Large intestine (tissue), 3 donors: Measurements from ENCODE around the gene CARD9. TPM values are rescaled to one million over a fixed set of nuclear protein-coding genes. Genes with fewer than 3 reads are reported as not detected.
"Not testable (repeated sequence)": the region's sequence is repeated elsewhere in the genome, so short reads cannot be mapped to it uniquely, and the experiment has no call there.

Experiments
- DNase-seq, 2 donors: peaks; one replicate each; pipeline versions ENCODE4 v3.0.0 to v3.0.0-alpha.2; 2013
- H3K27ac ChIP-seq: one replicate; pipeline ENCODE4 v1.5.1; 2013; ENCODE audit warnings: low read length
- H3K27me3 ChIP-seq: 2 replicates; pipeline ENCODE4 v1.6.1; 2013; ENCODE audit warnings: low read length; ENCODE audit not compliant: control insufficient read depth, insufficient read depth
- H3K36me3 ChIP-seq: 2 replicates; pipeline ENCODE4 v1.6.1; 2013; ENCODE audit warnings: low read length; ENCODE audit not compliant: control insufficient read depth, insufficient read depth
- H3K4me1 ChIP-seq: one replicate; pipeline ENCODE4 v1.6.1; 2013; ENCODE audit warnings: low read length; ENCODE audit not compliant: control insufficient read depth, insufficient read depth
- H3K4me3 ChIP-seq: one replicate; pipeline ENCODE4 v1.5.1; 2013; ENCODE audit warnings: low read length
- H3K9me3 ChIP-seq: one replicate; pipeline ENCODE4 v1.6.1; 2013; ENCODE audit warnings: mild to moderate bottlenecking, low read depth, low read length, moderate library complexity; ENCODE audit not compliant: control insufficient read depth
- WGBS: methylation state at CpG from one replicate; pipeline ENCODE4 v1.1.5; 2013; ENCODE audit warnings: low lambda C conversion rate; ENCODE audit not compliant: insufficient coverage; 5-methylcytosine and 5-hydroxymethylcytosine counted together
- polyA plus RNA-seq: library from polyadenylated mRNA; unstranded; fragments of 120-200 nt; gene quantifications from one replicate; pipeline ENCODE4 v1.2.1, GENCODE V29; 2013

The CARD9 gene
- polyA plus RNA-seq, 1 donor, result 2.4 TPM

DNA sequence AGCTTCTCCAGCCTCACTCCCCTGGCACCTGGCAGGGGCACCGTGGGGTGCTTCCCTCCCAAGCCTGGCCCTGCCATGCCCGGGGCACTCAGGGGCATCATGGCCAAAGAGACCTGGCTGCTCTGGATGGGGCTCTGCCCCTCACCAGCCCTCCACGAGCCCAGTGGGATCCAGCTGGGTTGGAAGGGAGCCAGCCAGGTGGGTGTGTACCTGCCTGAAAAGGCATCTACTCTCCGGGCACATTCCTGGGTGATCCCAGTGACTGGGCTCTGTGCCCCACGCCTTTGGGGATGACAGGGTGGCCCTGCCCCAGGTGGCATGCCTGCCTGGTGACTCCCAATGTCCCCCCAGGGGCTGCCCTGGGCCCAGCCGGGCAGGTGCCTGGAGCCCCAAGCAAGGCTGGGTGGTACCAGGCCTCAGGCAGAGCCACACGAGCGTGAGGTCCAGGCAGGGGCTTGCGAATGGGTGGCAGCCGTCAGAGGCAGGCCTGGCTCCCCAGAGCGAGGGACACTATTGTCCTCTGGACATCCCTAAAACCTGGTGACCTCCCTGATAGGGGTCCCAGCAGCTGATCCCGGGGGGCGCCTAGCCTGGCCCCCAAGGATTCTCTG lies 45.4 kb downstream of the CARD9 start:
- no peaks in the 10 kb centered on the region for H3K9me3 ChIP-seq
- H3K27me3 ChIP-seq, result no peaks in the 10 kb centered on the region
- peak overlapping the region; percentile 51 for H3K27ac ChIP-seq
- DNase-seq, result peak; percentile 43 to 48
- no peaks in the 10 kb centered on the region for H3K36me3 ChIP-seq
- no CpG with 5 or more reads among the region's 13 CpGs for WGBS
- H3K4me3 ChIP-seq, result peak overlapping the region; percentile 54
- H3K4me1 ChIP-seq, result peaks cover 33% of the 10 kb centered on the region

DNA sequence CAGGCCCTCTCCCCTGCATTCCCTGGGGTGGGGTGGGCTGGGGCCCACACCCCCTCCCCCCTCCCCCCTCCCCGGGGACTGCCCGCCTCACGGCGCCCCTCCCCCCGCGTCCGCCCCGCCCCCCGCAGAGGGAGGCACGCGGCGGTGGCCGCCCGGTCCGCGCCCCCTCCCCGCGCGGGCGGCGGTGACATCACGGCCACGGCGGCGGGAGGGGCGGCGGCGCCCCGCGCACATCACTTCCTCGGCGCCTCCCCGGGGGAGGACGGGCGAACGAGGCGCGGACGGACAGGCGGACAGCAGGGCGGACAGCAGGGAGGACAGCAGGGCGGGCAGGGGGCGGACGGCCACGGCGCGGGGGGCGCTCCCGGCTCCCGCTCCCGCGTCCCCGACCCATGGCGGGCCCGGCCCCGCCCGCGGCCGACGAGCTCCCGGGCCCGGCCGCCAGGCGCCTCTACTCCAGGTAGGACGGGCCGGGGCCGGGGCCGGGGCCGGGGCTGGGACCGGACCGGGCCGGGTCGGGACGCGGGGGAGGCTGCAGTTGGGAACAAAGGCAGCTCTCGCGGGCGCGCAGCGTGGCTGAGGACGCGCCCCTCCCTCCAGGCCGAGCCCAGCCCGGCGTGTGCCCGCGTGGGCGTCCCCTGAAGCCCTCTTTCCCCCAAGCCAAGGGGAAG lies 46.0 kb downstream of the CARD9 start, which contains the start of gene GPSM1:
TSS of gene GPSM1 (plus strand) at position 236 of the 671 bp plus-strand sequence. CDS start at position 393, 157 bp downstream.
- Histone ChIP-seq H3K4me1 (peaks cover 33% of the 10 kb centered on the region), H3K27me3 (no peaks in the 10 kb centered on the region), H3K9me3 (no peaks in the 10 kb centered on the region), H3K27ac (peak within 1 kb of the TSS; percentile 60), H3K4me3 (peak within 1 kb of the TSS; percentile 54), H3K36me3 (no peaks in the 10 kb centered on the region)
- no CpG with 5 or more reads among the region's 88 CpGs for WGBS
- DNase-seq, result peak in 1 of 2 donors; percentile 57

DNA sequence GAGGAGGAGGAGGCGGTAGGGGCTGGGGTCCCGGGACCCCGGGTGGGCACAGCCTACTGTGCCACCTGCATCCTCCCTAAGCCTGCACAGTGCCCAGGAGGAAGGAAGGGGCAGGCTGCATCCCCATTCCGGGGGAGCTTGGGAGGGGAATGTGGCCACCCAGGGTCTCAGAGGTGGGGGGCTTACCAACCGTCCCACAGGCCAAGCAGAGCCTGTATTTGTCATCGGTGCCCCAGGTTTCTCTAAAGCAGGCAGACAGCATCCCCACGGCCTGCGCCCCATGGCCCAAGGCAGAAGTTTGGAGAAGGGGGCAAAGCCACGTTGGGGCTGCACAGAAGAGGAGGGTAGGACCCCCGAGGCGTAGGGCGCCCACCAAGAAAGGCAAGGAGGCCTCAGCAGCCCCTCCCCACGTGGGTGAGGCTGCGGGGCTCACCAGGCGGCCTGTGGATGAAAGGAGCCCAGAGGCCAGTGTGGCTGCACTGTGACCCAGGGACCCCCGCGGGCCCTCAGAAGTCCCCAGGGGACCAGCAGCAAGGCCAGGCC lies 46.6 kb downstream of the CARD9 start:
- Histone ChIP-seq H3K4me1 (peaks cover 33% of the 10 kb centered on the region), H3K9me3 (no peaks in the 10 kb centered on the region), H3K27me3 (no peaks in the 10 kb centered on the region), H3K27ac (peak overlapping the region; percentile 60), H3K4me3 (peak overlapping the region; percentile 16), H3K36me3 (no peaks in the 10 kb centered on the region)
- no CpG with 5 or more reads among the region's 17 CpGs for WGBS
- no peak for DNase-seq

GRCh38 chr9:136326061-136326760 lies 47.3 kb downstream of the CARD9 start:
- Histone ChIP-seq H3K27ac (peak overlapping the region; percentile 60), H3K4me1 (peaks cover 27% of the 10 kb centered on the region), H3K36me3 (no peaks in the 10 kb centered on the region), H3K27me3 (no peaks in the 10 kb centered on the region), H3K4me3 (no peak overlapping the region), H3K9me3 (no peaks in the 10 kb centered on the region)
- WGBS, result no CpG with 5 or more reads among the region's 28 CpGs
- peak in 1 of 2 donors; percentile 46 for DNase-seq

DNA sequence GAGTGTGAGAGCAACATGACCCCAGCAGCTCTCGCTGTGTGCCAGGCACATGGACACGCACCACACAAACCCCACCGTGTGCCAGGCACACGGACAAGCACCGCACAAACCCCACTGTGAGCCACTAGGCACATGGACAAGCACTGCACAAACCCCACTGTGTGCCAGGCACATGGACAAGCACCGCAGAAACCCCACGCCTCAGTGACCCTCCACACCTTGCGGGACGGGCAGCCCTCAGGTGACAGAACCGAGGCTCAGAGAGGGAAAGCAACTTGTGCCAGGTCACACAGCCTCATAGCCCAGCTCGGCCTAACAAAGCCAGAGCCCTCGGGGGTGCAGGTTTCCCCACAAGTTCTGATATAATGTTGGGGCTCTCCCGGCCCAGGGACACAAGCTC lies 48.1 kb downstream of the CARD9 start:
- no CpG with 5 or more reads among the region's 13 CpGs for WGBS
- DNase-seq, result no peak
- Histone ChIP-seq H3K4me3 (no peak overlapping the region), H3K27ac (no peak overlapping the region), H3K4me1 (peaks cover 24% of the 10 kb centered on the region), H3K27me3 (no peaks in the 10 kb centered on the region), H3K36me3 (no peaks in the 10 kb centered on the region), H3K9me3 (no peaks in the 10 kb centered on the region)

- Histone ChIP-seq H3K27ac (no peak overlapping the region), H3K4me3 (no peak overlapping the region), H3K4me1 (peaks cover 24% of the 10 kb centered on the region), H3K9me3 (no peaks in the 10 kb centered on the region), H3K27me3 (no peaks in the 10 kb centered on the region), H3K36me3 (no peaks in the 10 kb centered on the region)
- WGBS, result no CpG with 5 or more reads among the region's 24 CpGs
- DNase-seq, result no peak
Observed at GRCh38 chr9:136324501-136325300, 48.8 kb downstream of the CARD9 start.

- H3K27me3 ChIP-seq, result no peaks in the 10 kb centered on the region
- peaks cover 13% of the 10 kb centered on the region for H3K4me1 ChIP-seq
- no peak for DNase-seq
- no CpG with 5 or more reads among the region's 17 CpGs for WGBS
- H3K27ac ChIP-seq, result no peak overlapping the region
- H3K9me3 ChIP-seq, result no peaks in the 10 kb centered on the region
- no peak overlapping the region for H3K4me3 ChIP-seq
- H3K36me3 ChIP-seq, result no peaks in the 10 kb centered on the region
Observed at GRCh38 chr9:136323371-136323789, 50.1 kb downstream of the CARD9 start.

DNA sequence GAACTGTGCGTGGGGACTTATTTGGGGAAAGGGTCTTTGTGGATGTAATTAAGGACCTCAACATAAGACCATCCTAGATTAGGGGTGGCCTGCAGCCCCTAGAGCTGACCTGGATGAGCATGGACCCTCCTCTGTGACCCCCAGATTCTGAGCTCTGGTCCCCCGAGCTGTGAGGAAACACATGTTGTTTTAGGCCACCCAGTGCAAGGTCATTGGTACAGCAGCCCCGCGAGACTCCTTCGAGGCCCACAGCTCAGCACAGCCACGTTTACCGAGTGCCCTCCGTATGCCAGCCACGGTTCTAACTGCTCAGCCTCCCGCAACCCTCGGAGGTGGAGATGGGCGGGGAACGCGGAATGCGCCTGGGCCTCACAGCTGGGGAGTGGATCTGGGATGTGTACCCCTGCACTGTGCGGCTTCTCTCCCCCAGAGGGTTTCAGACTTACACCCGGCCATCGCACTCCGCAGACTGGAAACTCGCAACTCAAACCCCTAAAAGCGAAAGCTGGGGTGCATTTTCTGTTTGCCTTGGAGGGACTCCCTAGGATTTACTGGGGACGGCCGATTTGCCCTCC lies 50.6 kb downstream of the CARD9 start:
- Histone ChIP-seq H3K4me1 (peaks cover 10% of the 10 kb centered on the region), H3K9me3 (no peaks in the 10 kb centered on the region), H3K27ac (no peak overlapping the region), H3K4me3 (no peak overlapping the region), H3K36me3 (no peaks in the 10 kb centered on the region), H3K27me3 (no peaks in the 10 kb centered on the region)
- WGBS, result no CpG with 5 or more reads among the region's 23 CpGs
- no peak for DNase-seq

DNA sequence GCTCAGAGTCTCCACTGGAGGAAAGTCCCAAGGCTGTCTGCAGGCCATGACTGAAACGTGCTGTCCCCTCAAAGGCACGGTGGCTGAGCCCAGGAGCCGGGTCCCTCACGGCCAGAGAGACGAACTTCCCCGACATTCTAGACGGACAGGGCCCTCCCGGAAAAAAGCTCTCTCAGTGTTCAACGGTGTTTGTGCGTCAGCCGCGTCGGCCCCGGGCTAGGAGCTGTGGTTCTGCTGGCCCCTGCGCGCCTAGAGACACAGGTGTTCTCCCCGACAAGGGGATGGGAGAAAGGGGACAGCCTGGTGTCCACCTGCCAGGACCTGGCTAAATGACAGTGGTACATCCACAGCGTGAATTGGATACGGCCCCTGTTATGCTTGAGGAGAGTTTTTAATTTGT lies 51.9 kb downstream of the CARD9 start:
- Histone ChIP-seq H3K4me1 (peaks cover 4% of the 10 kb centered on the region), H3K9me3 (no peaks in the 10 kb centered on the region), H3K36me3 (no peaks in the 10 kb centered on the region), H3K27me3 (no peaks in the 10 kb centered on the region), H3K4me3 (no peak overlapping the region), H3K27ac (no peak overlapping the region)
- no peak for DNase-seq
- no CpG with 5 or more reads among the region's 19 CpGs for WGBS

- H3K36me3 ChIP-seq, H3K9me3 ChIP-seq, H3K4me1 ChIP-seq, DNase-seq, H3K4me3 ChIP-seq, H3K27me3 ChIP-seq, H3K27ac ChIP-seq: not testable (repeated sequence)
Observed at GRCh38 chr9:136320972-136321371, 52.5 kb downstream of the CARD9 start.
